GM18498 (cell line): Measurements from ENCODE around the gene ZC2HC1B.

Experiments used
- ATAC-seq: cut with Tn5 transposase; IDR thresholded peaks from one replicate; pipeline ENCODE4 v1.9.1; 2021; ENCODE audit warnings: mild to moderate bottlenecking, moderate library complexity; ENCODE audit not compliant: unreplicated experiment

The ZC2HC1B gene

DNA sequence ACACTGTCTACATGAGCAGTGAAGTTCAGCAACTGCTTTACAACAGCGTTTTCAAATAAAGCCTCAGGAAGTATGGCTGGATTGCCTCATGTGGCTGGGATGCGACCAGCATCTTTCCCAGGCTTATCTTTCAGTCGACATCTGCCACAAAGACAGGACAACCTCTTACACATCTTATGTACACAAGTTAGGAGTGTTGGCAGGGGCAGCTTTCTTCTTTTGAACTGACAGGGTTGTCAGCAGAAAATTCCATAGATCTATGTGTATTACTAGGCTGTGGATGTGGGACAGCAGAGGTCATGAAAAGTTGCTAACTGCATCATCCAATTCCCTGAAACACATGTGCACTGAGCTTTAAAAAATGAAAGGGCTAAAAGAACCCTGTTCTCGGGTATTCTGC, 95.7 kb downstream of the ZC2HC1B start:
- ATAC-seq: no peak

DNA sequence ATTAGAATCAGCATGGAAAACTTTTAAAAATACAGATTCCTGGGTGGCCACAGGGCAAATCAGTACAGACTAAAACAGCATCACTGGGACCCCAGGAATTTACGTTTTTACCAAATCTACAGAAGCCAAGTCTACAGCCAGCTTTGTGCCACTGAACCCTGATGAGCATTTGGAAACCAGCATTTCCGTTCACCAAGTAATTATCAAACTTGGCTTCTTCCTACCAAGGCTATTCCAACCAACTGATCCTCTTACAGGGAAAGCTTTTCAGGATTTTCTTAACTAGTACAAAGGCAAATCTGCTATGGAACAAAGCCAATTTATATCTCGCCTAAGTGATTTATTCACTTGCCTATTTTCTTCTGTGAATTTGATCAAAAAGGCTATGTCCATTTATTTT, 96.8 kb downstream of the ZC2HC1B start:
- no peak for ATAC-seq

GRCh38 chr6:143961886-143962878, 97.9 kb downstream of the ZC2HC1B start:
- no peak for ATAC-seq

GRCh38 chr6:143963158-143963919, 99.1 kb downstream of the ZC2HC1B start:
- ATAC-seq: no peak

- ATAC-seq: no peak
Measured at GRCh38 chr6:143964674-143965081, 100.4 kb downstream of the ZC2HC1B start.

GRCh38 chr6:143965503-143966171, 101.4 kb downstream of the ZC2HC1B start:
- no peak for ATAC-seq

- no peak for ATAC-seq
Measured at GRCh38 chr6:143966312-143966711, 102.0 kb downstream of the ZC2HC1B start.

DNA sequence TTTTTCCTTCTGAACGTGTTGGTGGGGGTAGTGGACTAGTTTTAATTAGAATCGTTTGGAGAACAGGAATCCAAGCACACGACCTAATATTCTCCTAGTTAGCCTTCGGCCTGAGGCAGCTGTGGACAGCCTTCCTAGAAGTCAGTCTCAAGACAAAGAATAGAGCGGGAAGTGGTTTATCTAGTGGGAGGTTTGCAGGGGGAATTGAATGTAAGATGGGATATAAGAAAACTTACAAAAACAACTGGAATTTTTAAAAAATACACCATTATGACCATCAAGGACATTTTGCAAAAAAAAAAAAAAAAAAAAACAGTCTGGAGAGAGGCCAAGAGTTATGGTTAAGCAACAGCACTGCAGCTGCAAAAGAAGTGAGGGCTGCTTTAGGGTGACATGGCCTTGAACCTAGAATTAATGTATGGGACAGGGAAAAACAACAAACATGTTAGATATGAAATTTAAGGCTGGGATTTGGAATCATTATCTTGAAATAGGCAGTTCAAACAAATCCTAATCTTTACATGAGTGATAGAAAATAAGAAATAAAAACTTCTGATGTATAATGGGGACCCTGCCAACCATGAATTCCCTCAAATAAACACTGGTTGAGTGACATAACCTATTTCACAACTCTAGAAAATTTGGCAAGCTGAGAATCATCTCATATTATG, 103.6 kb downstream of the ZC2HC1B start:
- ATAC-seq: no peak

DNA sequence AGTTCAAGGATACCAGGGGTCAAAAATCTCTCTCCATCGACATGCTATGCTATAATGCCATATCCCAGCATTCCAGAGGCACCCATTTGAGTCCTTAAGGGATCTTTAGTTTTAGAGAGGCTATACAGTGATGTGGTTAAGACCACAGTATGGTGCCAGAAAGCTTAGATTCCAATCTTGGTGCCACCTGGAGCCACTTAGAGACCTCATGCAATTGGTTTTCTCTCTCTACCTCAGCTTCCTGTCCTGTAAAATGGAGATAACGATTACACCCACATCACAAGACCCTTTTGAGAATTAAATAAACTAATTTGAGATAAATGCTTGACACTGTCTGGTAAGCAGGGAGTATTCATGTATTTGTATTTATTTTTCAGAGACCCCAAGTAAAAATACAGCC, 104.8 kb downstream of the ZC2HC1B start:
- no peak for ATAC-seq

DNA sequence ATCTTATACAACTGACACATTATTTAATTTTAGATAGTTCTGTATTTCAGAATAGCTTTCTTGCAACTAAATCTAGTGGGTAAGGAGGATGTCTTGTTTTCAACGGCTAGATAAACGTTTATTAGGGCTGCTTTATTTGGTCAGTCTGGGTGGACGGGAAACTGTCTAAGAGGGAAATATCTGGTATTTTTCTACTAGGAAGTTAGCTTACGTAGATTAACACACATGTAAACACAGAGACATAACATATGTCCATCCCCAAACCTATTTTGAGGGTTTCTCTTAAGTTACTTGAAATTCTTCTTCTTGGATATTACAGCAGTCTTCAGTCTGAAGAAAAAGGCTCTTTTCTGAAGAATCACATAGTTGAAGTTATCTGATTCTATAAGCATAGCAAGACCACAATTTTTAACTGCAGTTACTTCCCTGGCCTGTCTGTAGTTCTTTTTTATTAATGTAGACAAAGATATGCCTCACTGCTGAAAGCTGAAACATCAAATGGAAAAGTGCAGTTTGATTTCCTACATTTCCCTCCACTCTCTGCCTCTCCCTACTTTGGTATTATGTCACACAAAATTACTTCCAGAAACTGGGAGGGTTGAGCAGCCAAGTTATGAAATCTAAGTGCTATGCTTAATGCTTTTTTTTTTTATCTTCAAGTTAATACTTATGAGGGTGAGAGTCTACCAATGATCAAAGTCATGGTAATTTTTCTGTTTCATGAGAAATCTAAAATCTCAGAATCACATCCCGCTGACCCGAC, 106.4 kb downstream of the ZC2HC1B start:
- no peak for ATAC-seq

DNA sequence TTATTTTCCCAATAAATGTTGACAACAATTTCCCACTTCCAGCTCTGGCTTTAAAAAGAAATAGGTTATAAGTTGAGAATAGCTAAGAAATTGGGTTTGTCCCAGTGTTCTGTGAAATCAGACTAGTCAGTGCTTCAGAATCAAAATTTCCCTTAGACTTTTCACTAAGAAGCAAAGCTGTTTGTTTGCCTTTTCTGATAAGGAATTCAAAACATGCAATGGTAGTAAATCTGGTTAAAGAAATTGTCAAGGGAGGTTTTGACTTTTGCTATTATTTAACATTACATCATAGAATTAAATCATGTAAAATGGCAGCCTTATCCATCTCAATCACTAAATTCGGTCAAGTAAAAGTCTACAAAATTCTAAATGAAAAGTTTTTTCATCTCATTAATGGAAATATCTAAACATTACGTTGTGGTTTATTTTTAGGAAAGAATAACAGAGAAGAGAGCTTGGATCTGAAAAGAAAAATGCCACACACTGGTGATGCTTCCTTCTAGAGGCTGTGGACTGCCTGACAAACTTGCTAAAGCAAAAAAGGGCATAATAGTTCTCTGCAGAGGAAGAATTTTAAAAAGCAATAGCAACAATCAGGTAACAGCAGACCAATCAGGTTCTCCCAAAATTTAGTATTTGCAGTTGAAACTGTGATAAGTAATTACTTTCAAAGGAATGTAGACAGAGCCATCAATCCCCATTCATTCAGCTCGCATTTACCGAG, 107.4 kb downstream of the ZC2HC1B start:
- no peak for ATAC-seq

DNA sequence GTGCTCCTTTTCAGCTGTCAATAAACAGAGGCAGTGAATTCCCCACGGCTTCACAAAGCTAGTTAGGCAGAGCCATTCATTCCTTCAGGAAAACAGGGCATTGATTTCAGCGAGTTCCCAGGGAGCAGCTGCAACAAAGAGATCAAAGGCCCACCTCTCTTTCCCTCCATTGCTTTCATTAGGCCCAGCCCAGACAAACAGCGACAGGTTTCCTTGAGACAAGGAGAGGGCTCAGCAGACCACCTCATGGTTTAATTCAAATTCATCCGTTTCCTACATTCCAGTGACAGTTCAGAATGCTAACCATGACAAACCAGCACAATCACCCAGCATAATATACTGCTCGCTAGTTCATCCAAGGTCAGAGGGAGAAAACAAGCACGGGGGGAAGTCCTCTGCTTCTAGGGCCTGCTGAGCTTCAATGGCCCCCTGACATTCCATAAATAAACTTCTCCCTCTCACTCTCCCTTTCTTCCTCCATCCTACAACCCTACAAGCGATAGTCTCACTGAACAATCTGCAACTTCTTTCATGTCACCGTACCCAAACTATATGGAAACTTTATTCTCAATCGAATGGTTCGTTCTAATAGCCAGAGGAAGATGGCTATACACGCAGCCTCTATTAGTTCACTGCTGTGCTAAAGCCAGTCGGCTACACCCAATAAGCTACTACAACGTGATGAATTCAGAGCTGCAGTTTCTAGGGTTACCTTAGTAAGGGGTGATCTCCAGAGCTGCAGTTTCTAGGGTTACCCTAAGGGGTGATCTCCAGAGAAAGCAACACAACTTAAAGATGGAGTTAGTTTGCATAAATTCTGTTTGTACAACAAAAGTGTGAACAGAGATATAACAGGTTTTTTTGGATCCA, 109.1 kb downstream of the ZC2HC1B start:
- ATAC-seq: no peak

- ATAC-seq: no peak
Measured at GRCh38 chr6:143974089-143974488, 109.8 kb downstream of the ZC2HC1B start.

- no peak for ATAC-seq
Measured at GRCh38 chr6:143976806-143977349, 112.6 kb downstream of the ZC2HC1B start.

- ATAC-seq: no peak
Measured at GRCh38 chr6:143980921-143981320, 116.6 kb downstream of the ZC2HC1B start.

DNA sequence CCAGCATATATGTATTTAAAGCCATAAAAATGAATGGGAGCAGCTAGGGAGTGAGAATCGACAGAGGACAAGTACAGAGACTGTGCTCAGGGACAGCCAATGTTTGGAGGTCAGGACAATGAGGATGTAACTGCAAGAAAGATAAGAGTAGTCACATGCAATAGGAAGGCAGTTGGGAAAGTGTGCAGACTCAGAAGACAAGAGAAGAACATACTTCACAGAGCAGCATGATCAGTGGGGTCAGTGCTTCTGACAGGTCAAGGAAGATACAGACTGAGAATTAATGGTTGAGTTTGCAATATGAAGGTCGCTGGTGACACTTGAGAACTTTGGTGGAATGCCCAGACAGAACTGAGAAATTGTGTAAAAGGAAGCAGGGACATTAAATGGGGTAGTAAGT, 118.7 kb downstream of the ZC2HC1B start:
- no peak for ATAC-seq

- no peak for ATAC-seq
Measured at GRCh38 chr6:143984666-143985065, 120.4 kb downstream of the ZC2HC1B start.

DNA sequence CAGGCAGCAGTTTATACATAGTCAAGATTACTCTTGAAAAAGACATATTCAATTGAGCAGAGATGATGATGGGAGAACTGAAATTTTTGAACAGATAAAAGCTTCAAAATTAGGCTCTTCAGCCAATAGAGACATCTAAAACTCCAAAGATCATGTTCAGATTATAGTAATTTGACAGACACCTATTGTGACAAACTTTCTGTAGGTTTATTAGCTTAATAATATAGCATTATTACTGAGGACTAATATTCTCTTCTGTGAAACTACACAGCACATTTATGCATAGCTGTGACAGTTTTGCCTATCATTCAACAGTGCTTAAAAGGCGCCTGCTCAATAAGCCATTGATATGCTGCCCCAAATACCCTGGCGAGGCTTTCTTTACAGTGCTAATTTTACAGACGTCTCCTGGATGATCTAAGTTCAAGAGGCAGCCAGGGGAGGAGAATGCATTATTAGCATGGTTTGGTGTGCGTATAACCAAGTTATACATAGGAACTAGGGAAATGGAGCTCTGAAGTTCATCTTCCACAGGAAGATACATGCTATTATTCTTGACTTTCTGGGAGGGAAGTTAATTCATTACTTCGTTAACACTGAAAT, 122.3 kb downstream of the ZC2HC1B start:
- no peak for ATAC-seq
